Measurements from ENCODE around the gene TCF12.

TCF12 gene

GRCh38 chr15:56919609-56920366 is 1.3 kb downstream of the TCF12 start:
- no peak for TF ChIP-seq CTCF (IDR thresholded peaks at IDR 0.05; ENCODE audit: low read depth, low read length, missing control alignments)
- peak overlapping the region; percentile 81 for H3K4me3 ChIP-seq (ENCODE audit: low read depth, low read length)
- DNase-seq (ENCODE audit: low read depth): peak; percentile 26
- in situ Hi-C loops (cut with HindIII; ENCODE audit: low sequenced_read_pairs): no loop called here

GRCh38 chr15:56920367-56920627 is 1.9 kb downstream of the TCF12 start:
- in situ Hi-C loops (cut with HindIII; ENCODE audit: low sequenced_read_pairs): no loop called here
- no peak for TF ChIP-seq CTCF (IDR thresholded peaks at IDR 0.05; ENCODE audit: low read depth, low read length, missing control alignments)
- H3K4me3 ChIP-seq (ENCODE audit: low read depth, low read length): peak overlapping the region; percentile 81
- no peak for DNase-seq (ENCODE audit: low read depth)

GRCh38 chr15:56923174-56923591 is 4.7 kb downstream of the TCF12 start:
- no peak for DNase-seq (ENCODE audit: low read depth)
- no peak for TF ChIP-seq CTCF (IDR thresholded peaks at IDR 0.05; ENCODE audit: low read depth, low read length, missing control alignments)
- in situ Hi-C loops (cut with HindIII; ENCODE audit: low sequenced_read_pairs): no loop called here
- H3K4me3 ChIP-seq (ENCODE audit: low read depth, low read length): no peak overlapping the region

GRCh38 chr15:56927816-56928215 is 9.4 kb downstream of the TCF12 start:
- H3K4me3 ChIP-seq (ENCODE audit: low read depth, low read length): no peak overlapping the region
- in situ Hi-C loops (cut with HindIII; ENCODE audit: low sequenced_read_pairs): no loop called here
- TF ChIP-seq CTCF (IDR thresholded peaks at IDR 0.05; ENCODE audit: low read depth, low read length, missing control alignments): no peak
- no peak for DNase-seq (ENCODE audit: low read depth)

- DNase-seq (ENCODE audit: low read depth): no peak
- H3K4me3 ChIP-seq (ENCODE audit: low read depth, low read length): no peak overlapping the region
- no peak for TF ChIP-seq CTCF (IDR thresholded peaks at IDR 0.05; ENCODE audit: low read depth, low read length, missing control alignments)
- in situ Hi-C loops (cut with HindIII; ENCODE audit: low sequenced_read_pairs): no loop called here
Observed at GRCh38 chr15:56929399-56929798, 11.0 kb downstream of the TCF12 start.

GRCh38 chr15:56929933-56930332 is 11.5 kb downstream of the TCF12 start:
- H3K4me3 ChIP-seq (ENCODE audit: low read depth, low read length): no peak overlapping the region
- in situ Hi-C loops (cut with HindIII; ENCODE audit: low sequenced_read_pairs): no loop called here
- no peak for DNase-seq (ENCODE audit: low read depth)
- TF ChIP-seq CTCF (IDR thresholded peaks at IDR 0.05; ENCODE audit: low read depth, low read length, missing control alignments): no peak

All from astrocyte of the cerebellum (primary cell).